Osteoblast (primary cell): ENCODE results near the gene COL4A6. TPM values are rescaled to one million over a fixed set of nuclear protein-coding genes. Genes with fewer than 3 reads are reported as not detected.

Source experiments
- DNase-seq: peaks from one replicate; pipeline ENCODE4 v3.0.0; 2011; ENCODE audit warnings: low spot score, mixed read lengths; ENCODE audit not compliant: insufficient read length; ENCODE audit errors: missing footprints
- H2AFZ ChIP-seq: 2 replicates; pipeline ENCODE4 v1.6.0; 2011; ENCODE audit warnings: mild to moderate bottlenecking, low read length
- H3K27ac ChIP-seq: 2 replicates; pipeline ENCODE4 v1.5.1; 2011; ENCODE audit warnings: mild to moderate bottlenecking, low read depth, low read length, moderate library complexity
- H3K27me3 ChIP-seq: 2 replicates; pipeline ENCODE4 v1.6.0; 2012; ENCODE audit warnings: mild to moderate bottlenecking, control low read depth, inconsistent platforms, low read length, moderate library complexity; ENCODE audit not compliant: insufficient read depth
- H3K36me3 ChIP-seq: 2 replicates; pipeline ENCODE4 v1.5.1; 2011; ENCODE audit warnings: mild to moderate bottlenecking, low read length, control low read depth, moderate library complexity; ENCODE audit not compliant: insufficient read depth
- H3K4me1 ChIP-seq: 2 replicates; pipeline ENCODE4 v1.5.1; 2011; ENCODE audit warnings: mild to moderate bottlenecking, low read length, control low read depth, moderate library complexity; ENCODE audit not compliant: insufficient read depth
- H3K4me2 ChIP-seq: 2 replicates; pipeline ENCODE4 v1.6.0; 2011; ENCODE audit warnings: mild to moderate bottlenecking, low read length; ENCODE audit not compliant: insufficient read depth
- H3K4me3 ChIP-seq: fragments of 200-600 bp; sonication (generic); 3 replicates; pipeline ENCODE4 v1.5.1; 2012; ENCODE audit warnings: mild to moderate bottlenecking, low read length, inconsistent platforms; ENCODE audit not compliant: insufficient read depth
- H3K79me2 ChIP-seq: 2 replicates; pipeline ENCODE4 v1.6.0; 2012; ENCODE audit warnings: mild to moderate bottlenecking, low read length, control low read depth, inconsistent platforms; ENCODE audit not compliant: insufficient read depth
- H3K9me3 ChIP-seq: 2 replicates; pipeline ENCODE4 v1.5.1; 2011; ENCODE audit warnings: low read depth, low read length, control low read depth
- H4K20me1 ChIP-seq: 2 replicates; pipeline ENCODE4 v1.6.0; 2012; ENCODE audit warnings: mild to moderate bottlenecking, low read length, control low read depth; ENCODE audit not compliant: insufficient read depth
- total RNA-seq: library from RNA; depleted of rRNA; stranded (reverse); fragments of >200 nt; gene quantifications from 2 replicates; pipeline ENCODE4 v1.2.3, GENCODE V29; 2012
- TF ChIP-seq, protein P1 (sequence below): IDR thresholded peaks from 2 replicates; pipeline ENCODE4 v1.5.1; 2011; ENCODE audit warnings: mild to moderate bottlenecking, low read depth, low read length, moderate library complexity; ENCODE audit errors: extremely low read depth

The COL4A6 gene
- total RNA-seq, 1 donor, result not detected

DNA sequence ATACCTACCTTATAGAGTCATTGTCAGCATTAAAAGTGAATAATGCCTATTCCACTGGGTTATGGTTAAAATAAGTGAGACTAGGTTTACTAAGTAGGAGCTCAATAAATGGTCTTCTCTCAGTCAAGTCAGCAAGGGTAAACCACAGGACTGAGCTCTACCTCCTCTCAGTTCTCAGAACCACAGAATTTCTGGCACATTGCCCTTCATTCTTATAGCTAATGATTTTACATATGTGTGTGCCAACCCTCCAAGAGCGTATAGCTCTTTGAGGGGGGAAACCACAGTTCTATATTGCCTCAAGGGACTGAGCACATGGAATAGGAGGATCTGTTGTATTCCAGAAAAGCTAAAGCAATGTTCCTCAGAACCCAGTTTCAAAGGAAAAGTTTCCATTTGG is 221.8 kb downstream of the COL4A6 start:
- Histone ChIP-seq H3K36me3 (no peaks in the 10 kb centered on the region), H3K9me3 (no peaks in the 10 kb centered on the region), H2AFZ (no peak overlapping the region), H3K27me3 (peaks cover 46% of the 10 kb centered on the region), H3K4me2 (no peak overlapping the region), H3K4me1 (no peaks in the 10 kb centered on the region), H4K20me1 (no peaks in the 10 kb centered on the region), H3K4me3 (no peak overlapping the region), H3K27ac (no peak overlapping the region), H3K79me2 (no peaks in the 10 kb centered on the region)
- no peak for DNase-seq
- TF ChIP-seq, protein P1, sequence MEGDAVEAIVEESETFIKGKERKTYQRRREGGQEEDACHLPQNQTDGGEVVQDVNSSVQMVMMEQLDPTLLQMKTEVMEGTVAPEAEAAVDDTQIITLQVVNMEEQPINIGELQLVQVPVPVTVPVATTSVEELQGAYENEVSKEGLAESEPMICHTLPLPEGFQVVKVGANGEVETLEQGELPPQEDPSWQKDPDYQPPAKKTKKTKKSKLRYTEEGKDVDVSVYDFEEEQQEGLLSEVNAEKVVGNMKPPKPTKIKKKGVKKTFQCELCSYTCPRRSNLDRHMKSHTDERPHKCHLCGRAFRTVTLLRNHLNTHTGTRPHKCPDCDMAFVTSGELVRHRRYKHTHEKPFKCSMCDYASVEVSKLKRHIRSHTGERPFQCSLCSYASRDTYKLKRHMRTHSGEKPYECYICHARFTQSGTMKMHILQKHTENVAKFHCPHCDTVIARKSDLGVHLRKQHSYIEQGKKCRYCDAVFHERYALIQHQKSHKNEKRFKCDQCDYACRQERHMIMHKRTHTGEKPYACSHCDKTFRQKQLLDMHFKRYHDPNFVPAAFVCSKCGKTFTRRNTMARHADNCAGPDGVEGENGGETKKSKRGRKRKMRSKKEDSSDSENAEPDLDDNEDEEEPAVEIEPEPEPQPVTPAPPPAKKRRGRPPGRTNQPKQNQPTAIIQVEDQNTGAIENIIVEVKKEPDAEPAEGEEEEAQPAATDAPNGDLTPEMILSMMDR, result no peak

DNA sequence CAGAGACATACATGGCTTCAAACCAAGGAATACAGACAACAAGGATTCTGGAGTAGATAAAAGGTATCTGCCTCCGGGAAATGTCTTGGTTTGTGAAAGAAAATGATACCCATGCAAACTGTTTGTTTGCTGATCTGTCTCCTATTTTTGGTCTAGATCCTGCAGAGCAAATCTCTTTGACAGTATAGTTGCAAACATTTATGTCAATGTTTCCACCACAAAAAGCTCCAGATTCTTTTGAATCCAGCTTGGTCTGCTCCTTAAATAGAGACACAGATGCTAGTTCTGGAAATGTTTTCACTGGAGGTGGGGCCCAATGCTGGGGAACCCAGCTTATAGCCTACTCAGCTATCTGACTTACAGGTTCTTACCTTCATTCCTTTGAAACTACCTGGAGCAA is 226.9 kb downstream of the COL4A6 start:
- no peak for DNase-seq
- Histone ChIP-seq H4K20me1 (no peaks in the 10 kb centered on the region), H3K4me1 (no peaks in the 10 kb centered on the region), H3K27ac (no peak overlapping the region), H3K4me3 (no peak overlapping the region), H2AFZ (no peak overlapping the region), H3K36me3 (no peaks in the 10 kb centered on the region), H3K9me3 (no peaks in the 10 kb centered on the region), H3K27me3 (peaks cover 36% of the 10 kb centered on the region), H3K4me2 (no peak overlapping the region), H3K79me2 (no peaks in the 10 kb centered on the region)
- TF ChIP-seq, protein P1, result no peak

DNA sequence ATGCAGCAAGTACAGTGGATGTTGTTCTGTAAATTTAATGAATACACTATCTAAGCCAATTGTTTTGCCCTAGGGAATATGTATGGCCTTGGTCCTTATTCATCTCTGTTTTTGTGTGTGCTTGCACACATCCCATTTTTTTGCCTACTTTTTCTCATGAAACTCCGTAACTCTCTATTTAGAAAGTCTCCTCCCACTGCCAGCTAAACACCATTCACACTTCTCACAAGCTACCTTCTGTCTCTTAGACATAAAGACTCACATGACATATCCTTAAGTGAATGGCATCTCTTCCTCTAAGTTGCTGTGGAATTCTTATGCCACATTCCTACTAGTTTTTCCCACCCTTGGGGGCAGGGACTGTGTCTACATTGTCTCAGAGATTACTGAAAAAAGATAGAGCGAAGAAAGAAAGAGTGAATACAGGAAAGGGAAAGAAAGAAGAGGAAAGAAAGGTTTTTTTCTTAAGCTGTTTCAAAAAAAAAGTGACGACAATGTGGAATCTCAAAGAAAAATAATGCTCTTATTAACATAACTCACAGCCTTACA is 229.1 kb downstream of the COL4A6 start:
- no peak overlapping the region for H2AFZ ChIP-seq
- no peaks in the 10 kb centered on the region for H3K36me3 ChIP-seq
- no peak overlapping the region for H3K4me3 ChIP-seq
- TF ChIP-seq, protein P1, result no peak
- no peaks in the 10 kb centered on the region for H3K9me3 ChIP-seq
- no peak overlapping the region for H3K4me2 ChIP-seq
- peaks cover 41% of the 10 kb centered on the region for H3K27me3 ChIP-seq
- H3K4me1 ChIP-seq, result no peaks in the 10 kb centered on the region
- H3K27ac ChIP-seq, result no peak overlapping the region
- no peak for DNase-seq
- no peaks in the 10 kb centered on the region for H4K20me1 ChIP-seq
- H3K79me2 ChIP-seq, result no peaks in the 10 kb centered on the region

DNA sequence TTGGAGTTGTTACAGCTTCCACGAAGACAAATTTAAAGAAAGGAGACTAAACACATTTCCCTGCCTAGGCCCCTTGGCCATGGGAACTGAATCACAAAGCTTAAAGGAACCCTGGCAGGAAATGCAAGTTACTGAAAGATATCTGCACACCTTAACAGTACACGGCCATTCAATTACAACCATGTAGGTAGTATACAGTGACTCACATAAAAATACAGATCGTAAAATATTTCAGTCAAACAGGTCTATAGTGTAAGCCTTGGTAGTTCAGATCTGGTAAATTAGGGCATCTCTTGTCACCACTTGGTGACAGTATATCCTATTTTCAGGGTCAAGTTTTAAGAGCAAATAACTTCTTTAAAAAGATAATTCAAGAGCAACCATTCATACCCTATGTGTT is 234.7 kb downstream of the COL4A6 start:
- no peak overlapping the region for H3K4me2 ChIP-seq
- no peak overlapping the region for H3K4me3 ChIP-seq
- TF ChIP-seq, protein P1, result no peak
- H3K79me2 ChIP-seq, result no peaks in the 10 kb centered on the region
- no peak overlapping the region for H3K27ac ChIP-seq
- no peak for DNase-seq
- no peaks in the 10 kb centered on the region for H4K20me1 ChIP-seq
- H3K27me3 ChIP-seq, result peaks cover 41% of the 10 kb centered on the region
- H2AFZ ChIP-seq, result no peak overlapping the region
- no peaks in the 10 kb centered on the region for H3K4me1 ChIP-seq
- H3K36me3 ChIP-seq, result no peaks in the 10 kb centered on the region
- no peaks in the 10 kb centered on the region for H3K9me3 ChIP-seq
